Trophoblast cell (in vitro differentiated cells and primary cell): ENCODE measurements around the gene RASSF5.

Experiments used
- DNase-seq, 2 donors: peaks; one replicate each; pipeline ENCODE4 v3.0.0-alpha.2; 2016
- H2AFZ ChIP-seq: 2 replicates; pipeline ENCODE4 v1.6.1; 2013; ENCODE audit warnings: low read length, moderate library complexity, mild to moderate bottlenecking; ENCODE audit not compliant: insufficient read depth, poor library complexity
- H2AK5ac ChIP-seq: 2 replicates; pipeline ENCODE4 v1.6.1; 2013; ENCODE audit warnings: mild to moderate bottlenecking, low read length
- H2BK120ac ChIP-seq: 2 replicates; pipeline ENCODE4 v1.6.1; 2013; ENCODE audit warnings: low read length, mild to moderate bottlenecking, moderate library complexity; ENCODE audit not compliant: insufficient read depth, poor library complexity
- H2BK12ac ChIP-seq: 2 replicates; pipeline ENCODE4 v1.6.1; 2013; ENCODE audit warnings: mild to moderate bottlenecking, low read length, moderate library complexity
- H2BK5ac ChIP-seq: 2 replicates; pipeline ENCODE4 v1.6.1; 2013; ENCODE audit warnings: low read length, low read depth, moderate library complexity, mild to moderate bottlenecking; ENCODE audit not compliant: poor library complexity
- H3K14ac ChIP-seq: 2 replicates; pipeline ENCODE4 v1.6.1; 2013; ENCODE audit warnings: mild to moderate bottlenecking, low read length
- H3K18ac ChIP-seq: 2 replicates; pipeline ENCODE4 v1.6.1; 2013; ENCODE audit warnings: mild to moderate bottlenecking, low read length
- H3K23ac ChIP-seq: 2 replicates; pipeline ENCODE4 v1.6.1; 2013; ENCODE audit warnings: low read length
- H3K27ac ChIP-seq: 2 replicates; pipeline ENCODE4 v1.5.1; 2013; ENCODE audit warnings: low read depth, mild to moderate bottlenecking, inconsistent platforms, low read length, moderate library complexity
- H3K27me3 ChIP-seq: 2 replicates; pipeline ENCODE4 v1.6.1; 2013; ENCODE audit warnings: inconsistent platforms, mild to moderate bottlenecking, low read length, moderate library complexity; ENCODE audit not compliant: insufficient read depth
- H3K36me3 ChIP-seq, 2 experiments: 1 replicate in 1 of 2; 2 replicates in 1 of 2; pipeline ENCODE4 v1.6.1; 2013; ENCODE audit warnings: low read length in 2 of 2, mild to moderate bottlenecking in 2 of 2, moderate library complexity in 1 of 2; ENCODE audit not compliant: insufficient read depth in 2 of 2, control insufficient read depth in 1 of 2
- H3K4ac ChIP-seq: 2 replicates; pipeline ENCODE4 v1.6.1; 2013; ENCODE audit warnings: low read depth, mild to moderate bottlenecking, low read length, moderate library complexity
- H3K4me1 ChIP-seq, 2 experiments: 1 replicate in 1 of 2; 2 replicates in 1 of 2; pipeline ENCODE4 v1.6.1; 2013; ENCODE audit warnings: low read length in 2 of 2, mild to moderate bottlenecking in 2 of 2, moderate library complexity in 1 of 2; ENCODE audit not compliant: insufficient read depth in 2 of 2, control insufficient read depth in 1 of 2
- H3K4me2 ChIP-seq: 2 replicates; pipeline ENCODE4 v1.6.1; 2013; ENCODE audit warnings: inconsistent platforms, mild to moderate bottlenecking, low read length, moderate library complexity
- H3K4me3 ChIP-seq: 2 replicates; pipeline ENCODE4 v1.5.1; 2013; ENCODE audit warnings: mild to moderate bottlenecking, low read depth, low read length, inconsistent platforms
- H3K79me1 ChIP-seq: one replicate; pipeline ENCODE4 v1.6.1; 2013; ENCODE audit warnings: low read length
- H3K79me2 ChIP-seq: 2 replicates; pipeline ENCODE4 v1.6.1; 2013; ENCODE audit warnings: low read length, mild to moderate bottlenecking; ENCODE audit not compliant: control insufficient read depth, insufficient read depth, poor library complexity
- H3K9ac ChIP-seq: 2 replicates; pipeline ENCODE4 v1.6.1; 2013; ENCODE audit warnings: mild to moderate bottlenecking, low read length
- H3K9me3 ChIP-seq: 2 replicates; pipeline ENCODE4 v1.6.1; 2013; ENCODE audit warnings: low read depth, mild to moderate bottlenecking, control low read depth, inconsistent platforms, low read length; ENCODE audit not compliant: insufficient read depth
- H4K12ac ChIP-seq: 2 replicates; pipeline ENCODE4 v1.6.1; 2013; ENCODE audit warnings: low read depth, mild to moderate bottlenecking, low read length, moderate library complexity
- H4K8ac ChIP-seq: 2 replicates; pipeline ENCODE4 v1.6.1; 2013; ENCODE audit warnings: low read depth, mild to moderate bottlenecking, low read length, moderate library complexity
- H4K91ac ChIP-seq: one replicate; pipeline ENCODE4 v1.6.1; 2013; ENCODE audit warnings: low read depth, mild to moderate bottlenecking, low read length, moderate library complexity
- WGBS: extraction: QIAGEN DNeasy Blood & Tissue Kit; methylation state at CpG from one replicate; pipeline ENCODE4 v1.1.7; 2013; ENCODE audit warnings: missing lambda C conversion rate; ENCODE audit not compliant: insufficient read length, insufficient coverage; ENCODE audit errors: extremely low coverage; 5-methylcytosine and 5-hydroxymethylcytosine counted together

The RASSF5 gene

GRCh38 chr1:206463137-206463536 lies 44.2 kb upstream of the RASSF5 start:
- Histone ChIP-seq H3K27me3 (no peaks in the 10 kb centered on the region), H2BK120ac (no peak overlapping the region), H3K9ac (no peak overlapping the region), H3K4me3 (no peak overlapping the region), H3K4me1 (no peaks in the 10 kb centered on the region), H4K12ac (no peak overlapping the region), H2BK5ac (no peak overlapping the region), H3K79me1 (no peaks in the 10 kb centered on the region), H3K4ac (no peak overlapping the region), H3K36me3 (peaks cover 23 to 27% of the 10 kb centered on the region in 2 experiments), H3K23ac (no peak overlapping the region), H4K91ac (no peak overlapping the region), H3K4me2 (no peak overlapping the region), H3K27ac (no peak overlapping the region), H3K18ac (no peak overlapping the region), H2BK12ac (no peak overlapping the region), H3K79me2 (no peaks in the 10 kb centered on the region), H3K14ac (no peak overlapping the region), H3K9me3 (no peaks in the 10 kb centered on the region), H4K8ac (no peak overlapping the region), H2AFZ (no peak overlapping the region), H2AK5ac (no peak overlapping the region)
- no peak for DNase-seq
- no CpG with 5 or more reads among the region's 1 CpG for WGBS

- no peak overlapping the region for H3K14ac ChIP-seq
- H3K27me3 ChIP-seq = no peaks in the 10 kb centered on the region
- peaks cover 18 to 21% of the 10 kb centered on the region in 2 experiments for H3K36me3 ChIP-seq
- no peaks in the 10 kb centered on the region for H3K79me2 ChIP-seq
- H2AK5ac ChIP-seq = no peak overlapping the region
- no peaks in the 10 kb centered on the region for H3K4me1 ChIP-seq
- no peak overlapping the region for H3K4ac ChIP-seq
- no peak overlapping the region for H3K23ac ChIP-seq
- no peaks in the 10 kb centered on the region for H3K9me3 ChIP-seq
- no peak overlapping the region for H3K4me3 ChIP-seq
- H4K12ac ChIP-seq = no peak overlapping the region
- H2AFZ ChIP-seq = no peak overlapping the region
- no peak overlapping the region for H3K4me2 ChIP-seq
- no peak overlapping the region for H2BK12ac ChIP-seq
- H3K79me1 ChIP-seq = no peaks in the 10 kb centered on the region
- H3K18ac ChIP-seq = no peak overlapping the region
- no peak overlapping the region for H3K27ac ChIP-seq
- H2BK5ac ChIP-seq = no peak overlapping the region
- H4K8ac ChIP-seq = no peak overlapping the region
- no peak for DNase-seq
- H3K9ac ChIP-seq = no peak overlapping the region
- H4K91ac ChIP-seq = no peak overlapping the region
- H2BK120ac ChIP-seq = no peak overlapping the region
- WGBS = no CpG with 5 or more reads among the region's 8 CpGs
These were observed 43.4 kb upstream of the RASSF5 start for GRCh38 chr1:206463911-206464310.

- H3K4me1 ChIP-seq = peaks cover 3% of the 10 kb centered on the region in 2 experiments
- H2BK5ac ChIP-seq = no peak overlapping the region
- peaks cover 18% of the 10 kb centered on the region in 2 experiments for H3K36me3 ChIP-seq
- no peak overlapping the region for H2BK120ac ChIP-seq
- no peaks in the 10 kb centered on the region for H3K79me1 ChIP-seq
- H3K14ac ChIP-seq = no peak overlapping the region
- DNase-seq = no peak
- H4K8ac ChIP-seq = no peak overlapping the region
- no peak overlapping the region for H2AK5ac ChIP-seq
- no peak overlapping the region for H3K4ac ChIP-seq
- H3K27me3 ChIP-seq = no peaks in the 10 kb centered on the region
- H3K4me3 ChIP-seq = no peak overlapping the region
- H4K91ac ChIP-seq = no peak overlapping the region
- no peak overlapping the region for H3K9ac ChIP-seq
- no peaks in the 10 kb centered on the region for H3K9me3 ChIP-seq
- no peak overlapping the region for H3K27ac ChIP-seq
- no CpG with 5 or more reads among the region's 4 CpGs for WGBS
- no peaks in the 10 kb centered on the region for H3K79me2 ChIP-seq
- H3K23ac ChIP-seq = no peak overlapping the region
- H3K4me2 ChIP-seq = no peak overlapping the region
- no peak overlapping the region for H4K12ac ChIP-seq
- no peak overlapping the region for H2BK12ac ChIP-seq
- H3K18ac ChIP-seq = no peak overlapping the region
- no peak overlapping the region for H2AFZ ChIP-seq
These were observed 42.8 kb upstream of the RASSF5 start for GRCh38 chr1:206464456-206464964.

GRCh38 chr1:206465951-206466350 lies 41.4 kb upstream of the RASSF5 start:
- no peaks in the 10 kb centered on the region for H3K27me3 ChIP-seq
- H4K12ac ChIP-seq = no peak overlapping the region
- H3K27ac ChIP-seq = no peak overlapping the region
- H3K9ac ChIP-seq = no peak overlapping the region
- no peak overlapping the region for H3K18ac ChIP-seq
- no peak overlapping the region for H2BK5ac ChIP-seq
- H3K4ac ChIP-seq = no peak overlapping the region
- no peak overlapping the region for H2AFZ ChIP-seq
- no peak overlapping the region for H3K14ac ChIP-seq
- H3K4me3 ChIP-seq = no peak overlapping the region
- no peak overlapping the region for H2BK12ac ChIP-seq
- no peaks in the 10 kb centered on the region for H3K9me3 ChIP-seq
- peaks cover 11% of the 10 kb centered on the region for H3K79me1 ChIP-seq
- peaks cover 4% of the 10 kb centered on the region for H3K79me2 ChIP-seq
- H4K8ac ChIP-seq = no peak overlapping the region
- H3K23ac ChIP-seq = no peak overlapping the region
- H4K91ac ChIP-seq = no peak overlapping the region
- no peak for DNase-seq
- no CpG with 5 or more reads among the region's 2 CpGs for WGBS
- peaks cover 13 to 16% of the 10 kb centered on the region in 2 experiments for H3K4me1 ChIP-seq
- H3K4me2 ChIP-seq = no peak overlapping the region
- H2AK5ac ChIP-seq = no peak overlapping the region
- peaks cover 14 to 16% of the 10 kb centered on the region in 2 experiments for H3K36me3 ChIP-seq
- no peak overlapping the region for H2BK120ac ChIP-seq
